Tibial artery (tissue), 4 donors: ENCODE results near the gene SMPD2.

Experiments used
- DNase-seq, 2 donors: peaks; one replicate each; pipeline ENCODE4 v3.0.0-alpha.2; 2019
- H3K27ac ChIP-seq, 2 donors: fragments of 200-600 bp; sonication (generic) in 1 of 2; 1 replicate in 1 of 2; 2 replicates in 1 of 2; pipeline ENCODE4 v1.5.1; 2018 to 2019; ENCODE audit warnings: mild to moderate bottlenecking in 1 of 2
- H3K27me3 ChIP-seq, 2 donors: fragments of 200-600 bp; sonication (generic) in 1 of 2; one replicate each; pipeline versions ENCODE4 v1.5.1 to v1.6.0; 2016 to 2019
- H3K36me3 ChIP-seq, 3 donors: fragments of 200-600 bp; sonication (generic) in 2 of 3; one replicate each; pipeline ENCODE4 v1.5.1; 2016 to 2019; ENCODE audit warnings: mild to moderate bottlenecking in 2 of 3
- H3K4me1 ChIP-seq, 4 donors: fragments of 200-600 bp; sonication (generic) in 2 of 4; 1 replicate in 3 of 4; 2 replicates in 1 of 4; pipeline ENCODE4 v1.5.1; 2016 to 2019
- H3K4me3 ChIP-seq, 2 donors: fragments of 200-600 bp; sonication (generic) in 1 of 2; 1 replicate in 1 of 2; 2 replicates in 1 of 2; pipeline ENCODE4 v1.5.1; 2018 to 2019; ENCODE audit warnings: mild to moderate bottlenecking in 2 of 2
- H3K9me3 ChIP-seq, 3 donors: fragments of 200-600 bp; sonication (generic) in 1 of 3; one replicate each; pipeline ENCODE4 v1.5.1; 2016 to 2019
- CTCF ChIP-seq, 2 experiments: fragments of 200-600 bp in 1 of 2; fragments of 450-650 bp in 1 of 2; IDR thresholded peaks; one replicate each; pipeline ENCODE4 v1.5.1; 2017 to 2019; ENCODE audit warnings: antibody characterized with exemption in 2 of 2, mild to moderate bottlenecking in 1 of 2, moderate library complexity in 1 of 2
- intact Hi-C: fragments of 100-400 bp; cut with DNase I; formaldehyde crosslinking; loops from one replicate; pipeline ENCODE4 v1.15.0; 2023; ENCODE audit warnings: low total_unique reads

The SMPD2 gene

GRCh38 chr6:109477725-109478124 lies 37.2 kb downstream of the SMPD2 start:
- peaks cover 29 to 43% (median 40%) of the 10 kb centered on the region in 3 donors for H3K36me3 ChIP-seq
- peaks cover 0 to 56% (median 34%) of the 10 kb centered on the region in 4 donors for H3K4me1 ChIP-seq
- H3K4me3 ChIP-seq, result no peak overlapping the region
- no peaks in the 10 kb centered on the region for H3K9me3 ChIP-seq
- H3K27me3 ChIP-seq, result no peaks in the 10 kb centered on the region
- H3K27ac ChIP-seq, result no peak overlapping the region
- DNase-seq, result no peak
- intact Hi-C loops, result no loop called here
- no peak for TF ChIP-seq CTCF (IDR thresholded peaks at IDR 0.05)

GRCh38 chr6:109478222-109478805 lies 37.8 kb downstream of the SMPD2 start:
- Histone ChIP-seq H3K4me3 (no peak overlapping the region), H3K27me3 (no peaks in the 10 kb centered on the region), H3K27ac (no peak overlapping the region), H3K36me3 (peaks cover 24 to 37% (median 34%) of the 10 kb centered on the region in 3 donors), H3K9me3 (no peaks in the 10 kb centered on the region), H3K4me1 (peaks cover 0 to 56% (median 34%) of the 10 kb centered on the region in 4 donors)
- intact Hi-C loops, result no loop called here
- TF ChIP-seq CTCF (IDR thresholded peaks at IDR 0.05), result no peak
- no peak for DNase-seq

GRCh38 chr6:109478841-109479624 lies 38.5 kb downstream of the SMPD2 start:
- Histone ChIP-seq H3K36me3 (peaks cover 16 to 30% (median 27%) of the 10 kb centered on the region in 3 donors), H3K9me3 (no peaks in the 10 kb centered on the region), H3K4me3 (peak overlapping the region in 1 of 2 donors; percentile 6), H3K27me3 (no peaks in the 10 kb centered on the region), H3K4me1 (peaks cover 0 to 61% (median 34%) of the 10 kb centered on the region in 4 donors), H3K27ac (no peak overlapping the region)
- no peak for DNase-seq
- intact Hi-C loops, result no loop called here
- no peak for TF ChIP-seq CTCF (IDR thresholded peaks at IDR 0.05)

- Histone ChIP-seq H3K27me3 (no peaks in the 10 kb centered on the region), H3K27ac (no peak overlapping the region), H3K4me3 (peak overlapping the region in 1 of 2 donors; percentile 5), H3K36me3 (peaks cover 0 to 11% (median 7%) of the 10 kb centered on the region in 3 donors), H3K4me1 (peaks cover 0 to 63% (median 34%) of the 10 kb centered on the region in 4 donors), H3K9me3 (no peaks in the 10 kb centered on the region)
- no peak for DNase-seq
- intact Hi-C loops, result no loop called here
- no peak for TF ChIP-seq CTCF (IDR thresholded peaks at IDR 0.05)
Observed at GRCh38 chr6:109480993-109481480, 40.5 kb downstream of the SMPD2 start.

- peak within 1 kb of the TSS; percentile 99 for H3K4me3 ChIP-seq
- peak within 1 kb of the TSS; percentile 89 to 92 for H3K27ac ChIP-seq
- no peaks in the 10 kb centered on the region for H3K9me3 ChIP-seq
- intact Hi-C loops, result loop anchor here (2.0 kb wide), 2 partner anchors 28 to 100 kb away; partner anchors contain the start of genes CD164 and MICAL1
- H3K36me3 ChIP-seq, result peaks cover 0 to 3% (median 0%) of the 10 kb centered on the region in 3 donors
- peaks cover 0 to 51% (median 31%) of the 10 kb centered on the region in 4 donors for H3K4me1 ChIP-seq
- H3K27me3 ChIP-seq, result no peaks in the 10 kb centered on the region
- peak; percentile 86 to 95 for DNase-seq
- TF ChIP-seq CTCF (IDR thresholded peaks at IDR 0.05), result no peak
Observed at GRCh38 chr6:109482905-109483734, 42.6 kb downstream of the SMPD2 start, which contains the start of gene ZBTB24. Gene ZBTB24, minus strand, starts transcription at chr6:109483219. Its CDS starts 1,193 bp downstream, at chr6:109482026.
